GM19035 (cell line): ENCODE measurements around the gene STPG2.
A peak's percentile ranks its signal among the peaks of the same experiment; 100 is the strongest.

Experiments used
- ATAC-seq: cut with Tn5 transposase; IDR thresholded peaks from one replicate; pipeline ENCODE4 v1.9.1; 2021; ENCODE audit not compliant: unreplicated experiment

STPG2 gene

GRCh38 chr4:98143001-98143899 is at the start of gene STPG2:
STPG2 (minus strand) TSS chr4:98143476.
- ATAC-seq, result peak; percentile 99

- ATAC-seq, result no peak
Measured at GRCh38 chr4:98185279-98185678, 42.0 kb upstream of the STPG2 start.

- ATAC-seq, result no peak
Measured at GRCh38 chr4:98181809-98182208, 38.5 kb upstream of the STPG2 start.

- ATAC-seq, result no peak
Measured at GRCh38 chr4:98179951-98180350, 36.7 kb upstream of the STPG2 start.

- no peak for ATAC-seq
Measured at GRCh38 chr4:98176531-98176930, 33.3 kb upstream of the STPG2 start.

- no peak for ATAC-seq
Measured at GRCh38 chr4:98170035-98170434, 26.8 kb upstream of the STPG2 start.

- ATAC-seq, result no peak
Measured at GRCh38 chr4:98166731-98167041, 23.4 kb upstream of the STPG2 start.

GRCh38 chr4:98166025-98166730 is 22.9 kb upstream of the STPG2 start:
- no peak for ATAC-seq

GRCh38 chr4:98162696-98163095 is 19.4 kb upstream of the STPG2 start:
- ATAC-seq, result no peak

- ATAC-seq, result no peak
Measured at GRCh38 chr4:98151145-98151924, 8.1 kb upstream of the STPG2 start.

GRCh38 chr4:98150092-98150761 is 7.0 kb upstream of the STPG2 start:
- no peak for ATAC-seq

- ATAC-seq, result no peak
Measured at GRCh38 chr4:98148856-98149255, 5.6 kb upstream of the STPG2 start.

GRCh38 chr4:98126141-98126540 is 17.1 kb downstream of the STPG2 start:
- no peak for ATAC-seq

- no peak for ATAC-seq
Measured at GRCh38 chr4:98125585-98125984, 17.7 kb downstream of the STPG2 start.

GRCh38 chr4:98117363-98117762 is 25.9 kb downstream of the STPG2 start:
- no peak for ATAC-seq

- ATAC-seq, result no peak
Measured at GRCh38 chr4:98113012-98113411, 30.3 kb downstream of the STPG2 start.

GRCh38 chr4:98110929-98111328 is 32.3 kb downstream of the STPG2 start:
- no peak for ATAC-seq

- no peak for ATAC-seq
Measured at GRCh38 chr4:98110214-98110613, 33.1 kb downstream of the STPG2 start.

- ATAC-seq, result no peak
Measured at GRCh38 chr4:98102660-98103059, 40.6 kb downstream of the STPG2 start.

- ATAC-seq, result no peak
Measured at GRCh38 chr4:98101988-98102387, 41.3 kb downstream of the STPG2 start.

- no peak for ATAC-seq
Measured at GRCh38 chr4:98098764-98099163, 44.5 kb downstream of the STPG2 start.
